ENCODE results near the gene APMAP.

DNA sequence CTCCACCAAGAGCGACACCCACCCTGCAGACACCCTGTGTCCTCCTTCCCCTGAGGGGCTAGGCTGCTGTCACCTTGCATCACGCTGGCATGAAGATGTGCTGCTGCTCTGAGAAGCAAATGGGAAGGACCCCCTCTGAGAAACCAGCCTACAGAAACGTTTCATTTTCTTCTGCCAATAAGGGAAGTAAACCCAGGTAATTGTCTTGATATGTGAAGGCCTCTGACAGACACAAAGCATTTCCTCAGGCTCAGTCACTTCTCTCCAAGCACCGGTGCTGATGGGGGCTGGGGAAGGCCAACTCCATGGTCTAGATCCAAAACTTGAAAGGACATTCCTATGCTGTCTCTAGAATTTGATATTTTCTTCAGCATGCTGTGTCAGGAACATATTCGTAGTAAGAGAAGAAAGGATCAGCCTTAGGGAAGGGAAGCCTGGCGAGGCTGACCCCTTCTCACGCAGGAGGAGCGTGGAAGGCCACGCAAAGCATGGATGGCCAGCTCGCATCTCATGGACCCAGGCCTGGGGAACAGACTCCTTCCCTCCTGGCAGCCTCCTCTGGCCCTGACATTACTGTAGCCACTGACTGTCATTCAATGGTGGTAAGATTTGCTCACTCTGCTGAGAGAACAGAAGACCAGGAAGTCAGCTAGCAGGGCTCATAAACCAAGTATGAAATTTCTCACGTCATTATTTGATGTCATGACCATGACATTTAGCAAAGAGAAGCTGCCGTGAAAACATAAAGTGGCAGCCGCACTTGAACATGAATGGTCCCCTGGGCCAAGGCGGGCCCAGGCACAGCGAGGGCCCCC is 44.9 kb upstream of the APMAP start:
- TF ChIP-seq POLR2AphosphoS5 (IDR thresholded peaks at IDR 0.05) = peak in 1 of 4 donors; percentile 18
- TF ChIP-seq, protein P1, sequence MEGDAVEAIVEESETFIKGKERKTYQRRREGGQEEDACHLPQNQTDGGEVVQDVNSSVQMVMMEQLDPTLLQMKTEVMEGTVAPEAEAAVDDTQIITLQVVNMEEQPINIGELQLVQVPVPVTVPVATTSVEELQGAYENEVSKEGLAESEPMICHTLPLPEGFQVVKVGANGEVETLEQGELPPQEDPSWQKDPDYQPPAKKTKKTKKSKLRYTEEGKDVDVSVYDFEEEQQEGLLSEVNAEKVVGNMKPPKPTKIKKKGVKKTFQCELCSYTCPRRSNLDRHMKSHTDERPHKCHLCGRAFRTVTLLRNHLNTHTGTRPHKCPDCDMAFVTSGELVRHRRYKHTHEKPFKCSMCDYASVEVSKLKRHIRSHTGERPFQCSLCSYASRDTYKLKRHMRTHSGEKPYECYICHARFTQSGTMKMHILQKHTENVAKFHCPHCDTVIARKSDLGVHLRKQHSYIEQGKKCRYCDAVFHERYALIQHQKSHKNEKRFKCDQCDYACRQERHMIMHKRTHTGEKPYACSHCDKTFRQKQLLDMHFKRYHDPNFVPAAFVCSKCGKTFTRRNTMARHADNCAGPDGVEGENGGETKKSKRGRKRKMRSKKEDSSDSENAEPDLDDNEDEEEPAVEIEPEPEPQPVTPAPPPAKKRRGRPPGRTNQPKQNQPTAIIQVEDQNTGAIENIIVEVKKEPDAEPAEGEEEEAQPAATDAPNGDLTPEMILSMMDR (IDR thresholded peaks at IDR 0.05) = no peak
